CD4-positive, alpha-beta T cell (primary cell): ENCODE measurements around the gene NYNRIN. TPM values are rescaled to one million over a fixed set of nuclear protein-coding genes. Genes with fewer than 3 reads are reported as not detected.
"Not testable (repeated sequence)": the region's sequence is repeated elsewhere in the genome, so short reads cannot be mapped to it uniquely, and the experiment has no call there.

Experiments used
- ATAC-seq: fragments of 200-7000 bp; cut with Tn5 transposase; one replicate; pipeline ENCODE4 v1.10.0; 2022; ENCODE audit warnings: mild to moderate bottlenecking; ENCODE audit not compliant: poor library complexity
- CTCF ChIA-PET: fragments of 350-600 bp; sonication (Branson Sonifier 250); formaldehyde crosslinking; loops from one replicate; lab custom pipeline; 2021; ENCODE audit warnings: antibody characterized with exemption, inconsistent platforms; lab: Charles Lee
- POLR2A ChIA-PET: fragments of 350-600 bp; sonication (Branson Sonifier 250); formaldehyde crosslinking; loops from one replicate; lab custom pipeline; 2021; ENCODE audit warnings: antibody characterized with exemption, inconsistent platforms; lab: Charles Lee
- DNase-seq, 14 experiments: peaks; one replicate each; pipeline ENCODE4 v3.0.0-alpha.2; 2013 to 2020; ENCODE audit warnings: mixed read lengths in 2 of 14
- H3K27ac ChIP-seq, 2 donors: one replicate each; pipeline versions ENCODE4 v1.5.1 to v1.7.0; 2013; ENCODE audit warnings: low read length in 2 of 2, low read depth in 1 of 2, mild to moderate bottlenecking in 1 of 2
- H3K27me3 ChIP-seq, 2 experiments: 1 replicate in 1 of 2; 2 replicates in 1 of 2; pipeline versions ENCODE4 v1.6.1 to v1.7.0; 2013; ENCODE audit warnings: low read length in 2 of 2, control low read depth in 1 of 2, mild to moderate bottlenecking in 1 of 2, moderate library complexity in 1 of 2; ENCODE audit not compliant: insufficient read depth in 2 of 2, control insufficient read depth in 1 of 2
- H3K36me3 ChIP-seq: one replicate; pipeline ENCODE4 v1.6.1; 2013; ENCODE audit warnings: low read length, control low read depth; ENCODE audit not compliant: insufficient read depth
- H3K4me1 ChIP-seq: one replicate; pipeline ENCODE4 v1.6.1; 2013; ENCODE audit warnings: low read length, control low read depth; ENCODE audit not compliant: insufficient read depth
- H3K4me3 ChIP-seq: one replicate; pipeline ENCODE4 v1.5.1; 2013; ENCODE audit warnings: mild to moderate bottlenecking, low read length, moderate library complexity
- H3K9me3 ChIP-seq, 2 experiments: 1 replicate in 1 of 2; 2 replicates in 1 of 2; pipeline versions ENCODE4 v1.6.1 to v1.7.0; 2013; ENCODE audit warnings: low read length in 2 of 2, mild to moderate bottlenecking in 2 of 2, control low read depth in 1 of 2, moderate library complexity in 1 of 2; ENCODE audit not compliant: control insufficient read depth in 1 of 2, insufficient read depth in 1 of 2
- H3K27ac Mint-ChIP-seq: one replicate; pipeline ENCODE4 v1.8.0; 2020; ENCODE audit warnings: mixed read lengths
- H3K27me3 Mint-ChIP-seq: one replicate; pipeline ENCODE4 v1.8.0; 2021; ENCODE audit warnings: mixed read lengths
- H3K36me3 Mint-ChIP-seq: one replicate; pipeline ENCODE4 v1.8.0; 2021; ENCODE audit warnings: low read depth, mixed read lengths
- H3K4me1 Mint-ChIP-seq: one replicate; pipeline ENCODE4 v1.8.0; 2021; ENCODE audit warnings: low read depth, mixed read lengths
- H3K4me3 Mint-ChIP-seq: one replicate; pipeline ENCODE4 v1.8.0; 2020; ENCODE audit warnings: mild to moderate bottlenecking, mixed read lengths
- H3K9me3 Mint-ChIP-seq: one replicate; pipeline ENCODE4 v1.8.0; 2020; ENCODE audit warnings: mixed read lengths
- CTCF ChIP-seq: fragments of 200-600 bp; IDR thresholded peaks from one replicate; pipeline ENCODE4 v1.8.0; 2022; ENCODE audit warnings: antibody characterized with exemption, mild to moderate bottlenecking
- intact Hi-C, 2 experiments: fragments of 100-400 bp; cut with DNase I in 1 of 2; cut with micrococcal nuclease in 1 of 2; formaldehyde crosslinking; loops; one replicate each; pipeline versions ENCODE4 v1.15.1 to v1.9.0; 2023 to 2025; cut with DNase I, micrococcal nuclease
- total RNA-seq, 174 experiments: library from RNA in 2 of 174; stranded (reverse) in 2 of 174; gene quantifications; one replicate each; pipeline ENCODE4 v1.2.3 and lab custom pipeline; 2021 to 2026

The NYNRIN gene
- total RNA-seq, 2 experiments from 2014 or later, result 0.08 to 0.25 TPM

GRCh38 chr14:24369463-24369862 is 29.3 kb upstream of the NYNRIN start:
- DNase-seq (no peak), ATAC-seq (no peak)
- Histone ChIP-seq H3K4me1 (peaks cover 39% of the 10 kb centered on the region), H3K9me3 (peaks cover 0 to 22% of the 10 kb centered on the region in 2 experiments), H3K27ac (no peak overlapping the region), H3K36me3 (no peaks in the 10 kb centered on the region), H3K4me3 (no peak overlapping the region), H3K27me3 (peaks cover 47 to 60% of the 10 kb centered on the region in 2 experiments)
- intact Hi-C loops, result no loop called here
- H3K4me1 Mint-ChIP-seq, result peaks cover 30% of the 10 kb centered on the region
- no peak overlapping the region for H3K27ac Mint-ChIP-seq
- TF ChIP-seq CTCF, result no peak
- ChIA-PET POLR2A (no interaction called here), CTCF (no interaction called here)
- H3K27me3 Mint-ChIP-seq, result peaks cover 54% of the 10 kb centered on the region
- H3K36me3 Mint-ChIP-seq, result no peaks in the 10 kb centered on the region
- H3K9me3 Mint-ChIP-seq, result no peaks in the 10 kb centered on the region
- H3K4me3 Mint-ChIP-seq, result peak overlapping the region; percentile 71

GRCh38 chr14:24369907-24370687 is 28.7 kb upstream of the NYNRIN start:
- Mint-ChIP-seq H3K27ac (no peak overlapping the region), H3K4me1 (peaks cover 30% of the 10 kb centered on the region), H3K9me3 (no peaks in the 10 kb centered on the region), H3K27me3 (peaks cover 50% of the 10 kb centered on the region), H3K4me3 (no peak overlapping the region), H3K36me3 (no peaks in the 10 kb centered on the region)
- TF ChIP-seq CTCF, result no peak
- intact Hi-C loops, result no loop called here
- Histone ChIP-seq H3K4me1 (peaks cover 39% of the 10 kb centered on the region), H3K27me3 (peaks cover 43 to 57% of the 10 kb centered on the region in 2 experiments), H3K36me3 (no peaks in the 10 kb centered on the region), H3K4me3 (no peak overlapping the region), H3K9me3 (peaks cover 0 to 22% of the 10 kb centered on the region in 2 experiments), H3K27ac (no peak overlapping the region)
- ATAC-seq (no peak), DNase-seq (no peak)
- POLR2A ChIA-PET, result no interaction called here
- CTCF ChIA-PET, result no interaction called here

GRCh38 chr14:24370748-24371147 is 28.1 kb upstream of the NYNRIN start:
- TF ChIP-seq CTCF, result no peak
- H3K4me3 Mint-ChIP-seq, result no peak overlapping the region
- H3K36me3 Mint-ChIP-seq, result no peaks in the 10 kb centered on the region
- H3K27me3 ChIP-seq, result peaks cover 36 to 51% of the 10 kb centered on the region in 2 experiments
- DNase-seq (no peak), ATAC-seq (no peak)
- peaks cover 24% of the 10 kb centered on the region for H3K4me1 Mint-ChIP-seq
- H3K27ac Mint-ChIP-seq, result no peak overlapping the region
- ChIA-PET POLR2A (no interaction called here), CTCF (interaction anchor here (0.6 kb wide), 1 partner anchor 73 kb away, joined by 3 read pairs; no protein-coding TSS in a partner anchor)
- peaks cover 0 to 22% of the 10 kb centered on the region in 2 experiments for H3K9me3 ChIP-seq
- H3K4me3 ChIP-seq, result no peak overlapping the region
- intact Hi-C loops, result no loop called here
- peaks cover 44% of the 10 kb centered on the region for H3K27me3 Mint-ChIP-seq
- peaks cover 35% of the 10 kb centered on the region for H3K4me1 ChIP-seq
- no peaks in the 10 kb centered on the region for H3K9me3 Mint-ChIP-seq
- H3K36me3 ChIP-seq, result no peaks in the 10 kb centered on the region
- H3K27ac ChIP-seq, result no peak overlapping the region

- ChIA-PET CTCF (interaction anchor here (1.2 kb wide), 1 partner anchor 65 kb away, joined by 3 read pairs; no protein-coding TSS in a partner anchor), POLR2A (interaction anchor here (1.0 kb wide), 1 partner anchor 58 kb away, joined by 3 read pairs; the partner anchor contains the start of genes CBLN3 and KHNYN)
- H3K4me3 ChIP-seq, DNase-seq, H3K9me3 Mint-ChIP-seq, H3K27ac Mint-ChIP-seq, H3K36me3 Mint-ChIP-seq, H3K36me3 ChIP-seq, ATAC-seq, H3K27ac ChIP-seq, H3K4me3 Mint-ChIP-seq, intact Hi-C loops: not testable (repeated sequence)
- Histone ChIP-seq H3K4me1 (peaks cover 27% of the 10 kb centered on the region), H3K27me3 (peaks cover 28 to 42% of the 10 kb centered on the region in 2 experiments), H3K9me3 (peaks cover 0 to 19% of the 10 kb centered on the region in 2 experiments)
- Mint-ChIP-seq H3K27me3 (peaks cover 39% of the 10 kb centered on the region), H3K4me1 (peaks cover 19% of the 10 kb centered on the region)
Measured at GRCh38 chr14:24371605-24372004, 27.2 kb upstream of the NYNRIN start.
